ENCODE measurements around the gene DAD1. TPM values are rescaled to one million over a fixed set of nuclear protein-coding genes. Genes with fewer than 3 reads are reported as not detected.

The DAD1 gene
- total RNA-seq, 1 experiment from 2014 or later: 166 TPM

GRCh38 chr14:22570132-22570949, 18.7 kb downstream of the DAD1 start:
- POLR2A ChIA-PET: interaction anchor here (0.7 to 3.9 kb wide), 10 partner anchors 10 to 277 kb away, joined by 3 to 23 read pairs (median 7); partner anchors contain the start of genes ABHD4, DAD1, MMP14 and OR6J1
- peak overlapping the region; percentile 12 for H3K27ac Mint-ChIP-seq (ENCODE audit: low read depth, unreplicated experiment)

GRCh38 chr14:22569737-22570131, 19.3 kb downstream of the DAD1 start:
- Mint-ChIP-seq H3K9me3 (ENCODE audit: unreplicated experiment) (no peaks in the 10 kb centered on the region), H3K36me3 (ENCODE audit: insufficient read depth, unreplicated experiment) (peaks cover 83% of the 10 kb centered on the region), H3K4me1 (ENCODE audit: insufficient read depth, unreplicated experiment) (peaks cover 8% of the 10 kb centered on the region), H3K27ac (ENCODE audit: low read depth, unreplicated experiment) (no peak overlapping the region), H3K27me3 (ENCODE audit: insufficient read depth, unreplicated experiment) (no peaks in the 10 kb centered on the region), H3K4me3 (ENCODE audit: unreplicated experiment) (no peak overlapping the region)
- intact Hi-C loops (cut with micrococcal nuclease): loop anchor here (1.0 to 2.0 kb wide), 4 partner anchors 75 to 283 kb away; partner anchors contain the start of gene OR6J1
- ChIA-PET CTCF (interaction anchor here (0.5 to 4.6 kb wide), 68 partner anchors 8 to 463 kb away, joined by 3 to 206 read pairs (median 6); partner anchors contain the start of genes ABHD4, DAD1, OR6J1 and OXA1L), POLR2A (interaction anchor here (0.7 to 3.9 kb wide), 9 partner anchors 9 to 347 kb away, joined by 3 to 23 read pairs (median 7); partner anchors contain the start of genes ABHD4, DAD1, MMP14 and OR6J1)
- TF ChIP-seq, protein P1, sequence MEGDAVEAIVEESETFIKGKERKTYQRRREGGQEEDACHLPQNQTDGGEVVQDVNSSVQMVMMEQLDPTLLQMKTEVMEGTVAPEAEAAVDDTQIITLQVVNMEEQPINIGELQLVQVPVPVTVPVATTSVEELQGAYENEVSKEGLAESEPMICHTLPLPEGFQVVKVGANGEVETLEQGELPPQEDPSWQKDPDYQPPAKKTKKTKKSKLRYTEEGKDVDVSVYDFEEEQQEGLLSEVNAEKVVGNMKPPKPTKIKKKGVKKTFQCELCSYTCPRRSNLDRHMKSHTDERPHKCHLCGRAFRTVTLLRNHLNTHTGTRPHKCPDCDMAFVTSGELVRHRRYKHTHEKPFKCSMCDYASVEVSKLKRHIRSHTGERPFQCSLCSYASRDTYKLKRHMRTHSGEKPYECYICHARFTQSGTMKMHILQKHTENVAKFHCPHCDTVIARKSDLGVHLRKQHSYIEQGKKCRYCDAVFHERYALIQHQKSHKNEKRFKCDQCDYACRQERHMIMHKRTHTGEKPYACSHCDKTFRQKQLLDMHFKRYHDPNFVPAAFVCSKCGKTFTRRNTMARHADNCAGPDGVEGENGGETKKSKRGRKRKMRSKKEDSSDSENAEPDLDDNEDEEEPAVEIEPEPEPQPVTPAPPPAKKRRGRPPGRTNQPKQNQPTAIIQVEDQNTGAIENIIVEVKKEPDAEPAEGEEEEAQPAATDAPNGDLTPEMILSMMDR (IDR thresholded peaks at IDR 0.05; ENCODE audit: unreplicated experiment): no peak
- no peak for DNase-seq (ENCODE audit: unreplicated experiment)
- BruUV-seq (replicated peaks): no TSS peak

More at GRCh38 chr14:22570132-22570949, 18.7 kb downstream of the DAD1 start:
- intact Hi-C loops (cut with micrococcal nuclease): loop anchor here (1.0 to 2.0 kb wide), 4 partner anchors 74 to 282 kb away; partner anchors contain the start of gene OR6J1
- peaks cover 81% of the 10 kb centered on the region for H3K36me3 Mint-ChIP-seq (ENCODE audit: insufficient read depth, unreplicated experiment)
- no peak overlapping the region for H3K4me3 Mint-ChIP-seq (ENCODE audit: unreplicated experiment)
- no peaks in the 10 kb centered on the region for H3K9me3 Mint-ChIP-seq (ENCODE audit: unreplicated experiment)
- no peaks in the 10 kb centered on the region for H3K27me3 Mint-ChIP-seq (ENCODE audit: insufficient read depth, unreplicated experiment)
- no TSS peak for BruUV-seq (replicated peaks)
- CTCF ChIA-PET: interaction anchor here (0.5 to 4.6 kb wide), 79 partner anchors 8 to 463 kb away, joined by 3 to 206 read pairs (median 5); partner anchors contain the start of genes ABHD4, DAD1, OR6J1 and OXA1L
- peaks cover 8% of the 10 kb centered on the region for H3K4me1 Mint-ChIP-seq (ENCODE audit: insufficient read depth, unreplicated experiment)
- TF ChIP-seq, protein P1 (IDR thresholded peaks at IDR 0.05; ENCODE audit: unreplicated experiment): peak; percentile 68
- DNase-seq (ENCODE audit: unreplicated experiment): peak; percentile 89

GRCh38 chr14:22569106-22569736, 19.8 kb downstream of the DAD1 start:
- no peaks in the 10 kb centered on the region for H3K27me3 Mint-ChIP-seq (ENCODE audit: insufficient read depth, unreplicated experiment)
- TF ChIP-seq, protein P1 (IDR thresholded peaks at IDR 0.05; ENCODE audit: unreplicated experiment): no peak
- no TSS peak for BruUV-seq (replicated peaks)
- intact Hi-C loops (cut with micrococcal nuclease): no loop called here
- ChIA-PET POLR2A (interaction anchor here (0.7 to 3.9 kb wide), 7 partner anchors 9 to 347 kb away, joined by 3 to 23 read pairs (median 7); partner anchors contain the start of genes ABHD4, DAD1 and OR6J1), CTCF (interaction anchor here (0.6 to 4.6 kb wide), 41 partner anchors 9 to 464 kb away, joined by 3 to 206 read pairs (median 7); partner anchors contain the start of genes ABHD4, DAD1, OR6J1 and OXA1L)
- peaks cover 8% of the 10 kb centered on the region for H3K4me1 Mint-ChIP-seq (ENCODE audit: insufficient read depth, unreplicated experiment)
- no peak for DNase-seq (ENCODE audit: unreplicated experiment)
- H3K36me3 Mint-ChIP-seq (ENCODE audit: insufficient read depth, unreplicated experiment): peaks cover 83% of the 10 kb centered on the region
- no peaks in the 10 kb centered on the region for H3K9me3 Mint-ChIP-seq (ENCODE audit: unreplicated experiment)
- no peak overlapping the region for H3K4me3 Mint-ChIP-seq (ENCODE audit: unreplicated experiment)
- peak overlapping the region; percentile 32 for H3K27ac Mint-ChIP-seq (ENCODE audit: low read depth, unreplicated experiment)

Measured in MCF 10A (cell line).